Hematopoietic multipotent progenitor cell treated with erythropoietin and hydrocortisone succinate and interleukin-3 and kit ligand, for 17 days (in vitro differentiated cells): ENCODE measurements around the gene PTPRM.

Source experiments
- DNase-seq: peaks from one replicate; pipeline ENCODE4 v3.0.0-alpha.2; 2015; ENCODE audit warnings: low spot score

Gene PTPRM

GRCh38 chr18:8117006-8117371 lies 549.9 kb downstream of the PTPRM start:
- DNase-seq, result no peak

- no peak for DNase-seq
These were observed 554.0 kb downstream of the PTPRM start for GRCh38 chr18:8121101-8121500.

- no peak for DNase-seq
These were observed 554.9 kb downstream of the PTPRM start for GRCh38 chr18:8121942-8122480.

- DNase-seq, result no peak
These were observed 557.4 kb downstream of the PTPRM start for GRCh38 chr18:8124232-8125146.

- DNase-seq, result no peak
These were observed 563.0 kb downstream of the PTPRM start for GRCh38 chr18:8130096-8130495.

- DNase-seq, result no peak
These were observed 565.9 kb downstream of the PTPRM start for GRCh38 chr18:8133032-8133431.

- no peak for DNase-seq
These were observed 566.8 kb downstream of the PTPRM start for GRCh38 chr18:8133888-8134287.

GRCh38 chr18:8139127-8139527 lies 572.0 kb downstream of the PTPRM start:
- no peak for DNase-seq

GRCh38 chr18:8139891-8140406 lies 572.8 kb downstream of the PTPRM start:
- no peak for DNase-seq

- DNase-seq, result no peak
These were observed 573.9 kb downstream of the PTPRM start for GRCh38 chr18:8140841-8141501.

- no peak for DNase-seq
These were observed 575.1 kb downstream of the PTPRM start for GRCh38 chr18:8142131-8142711.

GRCh38 chr18:8142932-8143331 lies 575.8 kb downstream of the PTPRM start:
- no peak for DNase-seq

- DNase-seq, result no peak
These were observed 584.1 kb downstream of the PTPRM start for GRCh38 chr18:8151181-8151580.

GRCh38 chr18:8153887-8154583 lies 586.9 kb downstream of the PTPRM start:
- DNase-seq, result no peak

GRCh38 chr18:8162802-8163201 lies 595.7 kb downstream of the PTPRM start:
- no peak for DNase-seq

GRCh38 chr18:8163286-8163959 lies 596.3 kb downstream of the PTPRM start:
- DNase-seq, result no peak

GRCh38 chr18:8165095-8165494 lies 598.0 kb downstream of the PTPRM start:
- DNase-seq, result no peak

GRCh38 chr18:8167026-8167425 lies 599.9 kb downstream of the PTPRM start:
- no peak for DNase-seq

- DNase-seq, result no peak
These were observed 600.6 kb downstream of the PTPRM start for GRCh38 chr18:8167673-8168072.

- no peak for DNase-seq
These were observed 602.6 kb downstream of the PTPRM start for GRCh38 chr18:8169722-8170121.

- DNase-seq, result no peak
These were observed 607.7 kb downstream of the PTPRM start for GRCh38 chr18:8174771-8175170.
